ENCODE data around the gene DYNC1I1.

Gene DYNC1I1

GRCh38 chr7:95897557-95898251 is 125.3 kb downstream of the DYNC1I1 start:
- Histone ChIP-seq H3K36me3 (ENCODE audit: insufficient read depth, insufficient read length, low read length) (no peaks in the 10 kb centered on the region), H3K9me3 (ENCODE audit: insufficient read depth, low read length) (no peaks in the 10 kb centered on the region), H3K4me1 (ENCODE audit: insufficient read depth, insufficient read length) (no peaks in the 10 kb centered on the region), H3K27me3 (ENCODE audit: insufficient read depth, insufficient read length) (no peaks in the 10 kb centered on the region), H3K4me3 (ENCODE audit: insufficient read length, low read depth) (no peak overlapping the region), H3K9ac (ENCODE audit: insufficient read length, low read depth) (no peak overlapping the region)
- no peak for TF ChIP-seq YY1 (IDR thresholded peaks at IDR 0.05; ENCODE audit: insufficient read depth, insufficient read length)
- no peak for DNase-seq (ENCODE audit: low read depth, low spot score)

DNA sequence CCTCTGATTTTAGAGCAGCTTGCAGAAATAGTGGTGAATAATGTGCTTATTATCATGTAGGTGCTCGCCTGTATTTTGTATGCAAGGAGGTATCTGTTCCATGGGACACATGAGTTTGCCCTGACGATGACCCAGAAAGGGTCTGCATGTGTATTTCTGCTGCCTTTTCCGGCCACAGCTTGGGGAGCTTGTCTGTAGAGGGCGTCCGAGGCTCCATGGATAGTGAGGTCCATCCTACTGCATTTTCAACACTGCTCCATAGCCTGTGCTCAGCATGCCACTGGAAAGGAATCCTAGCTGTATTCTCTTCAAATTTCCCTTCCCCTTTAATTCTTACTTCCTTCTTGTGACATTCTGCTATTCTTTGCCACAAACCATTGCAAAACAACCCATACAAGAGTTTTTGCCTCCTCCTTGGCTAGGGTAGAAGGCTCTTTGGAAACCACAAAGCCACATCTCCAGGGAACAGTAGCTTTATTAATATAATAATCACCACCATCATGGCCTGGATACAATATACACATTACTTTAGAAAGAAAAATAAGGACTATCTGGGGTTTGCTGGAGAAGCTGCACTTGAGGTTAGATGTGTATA is 127.7 kb downstream of the DYNC1I1 start:
- Histone ChIP-seq H3K4me1 (ENCODE audit: insufficient read depth, insufficient read length) (no peaks in the 10 kb centered on the region), H3K9me3 (ENCODE audit: insufficient read depth, low read length) (no peaks in the 10 kb centered on the region), H3K36me3 (ENCODE audit: insufficient read depth, insufficient read length, low read length) (no peaks in the 10 kb centered on the region), H3K9ac (ENCODE audit: insufficient read length, low read depth) (no peak overlapping the region), H3K4me3 (ENCODE audit: insufficient read length, low read depth) (no peak overlapping the region), H3K27me3 (ENCODE audit: insufficient read depth, insufficient read length) (no peaks in the 10 kb centered on the region)
- no peak for TF ChIP-seq SUZ12 (IDR thresholded peaks at IDR 0.05; ENCODE audit: extremely low read depth, insufficient read depth, insufficient read length)
- no peak for TF ChIP-seq YY1 (IDR thresholded peaks at IDR 0.05; ENCODE audit: insufficient read depth, insufficient read length)
- TF ChIP-seq ZNF274 (IDR thresholded peaks at IDR 0.05; ENCODE audit: low read depth, low read length) = no peak
- DNase-seq (ENCODE audit: low read depth, low spot score) = no peak

GRCh38 chr7:95901006-95901405 is 128.7 kb downstream of the DYNC1I1 start:
- TF ChIP-seq ZNF274 (IDR thresholded peaks at IDR 0.05; ENCODE audit: low read depth, low read length) = no peak
- no peak for TF ChIP-seq YY1 (IDR thresholded peaks at IDR 0.05; ENCODE audit: insufficient read depth, insufficient read length)
- no peak for TF ChIP-seq SUZ12 (IDR thresholded peaks at IDR 0.05; ENCODE audit: extremely low read depth, insufficient read depth, insufficient read length)
- H3K36me3 ChIP-seq (ENCODE audit: insufficient read depth, insufficient read length, low read length) = no peaks in the 10 kb centered on the region
- no peaks in the 10 kb centered on the region for H3K4me1 ChIP-seq (ENCODE audit: insufficient read depth, insufficient read length)
- no peaks in the 10 kb centered on the region for H3K27me3 ChIP-seq (ENCODE audit: insufficient read depth, insufficient read length)
- no peak for DNase-seq (ENCODE audit: low read depth, low spot score)
- no peak overlapping the region for H3K9ac ChIP-seq (ENCODE audit: insufficient read length, low read depth)
- no peak overlapping the region for H3K4me3 ChIP-seq (ENCODE audit: insufficient read length, low read depth)
- H3K9me3 ChIP-seq (ENCODE audit: insufficient read depth, low read length) = no peaks in the 10 kb centered on the region

DNA sequence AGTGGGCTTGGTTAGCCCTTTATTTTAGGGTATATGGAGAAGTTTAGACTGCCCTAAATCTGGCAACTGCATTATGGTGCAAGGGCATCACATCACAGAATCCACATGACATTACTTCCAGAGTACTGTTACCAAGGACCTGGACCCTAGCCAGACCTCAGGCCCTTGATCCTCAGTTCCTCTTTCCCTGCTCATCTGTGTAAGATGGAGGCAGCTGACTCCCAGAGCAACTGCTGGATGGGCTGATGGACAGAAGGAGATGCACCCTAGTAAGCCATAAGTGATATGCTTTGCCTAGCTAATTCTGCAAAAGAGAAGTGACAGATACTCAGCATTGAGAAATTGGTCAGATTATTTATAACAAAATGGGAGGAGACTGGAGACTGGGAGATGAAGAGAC is 131.7 kb downstream of the DYNC1I1 start:
- H3K9me3 ChIP-seq (ENCODE audit: insufficient read depth, low read length) = no peaks in the 10 kb centered on the region
- no peak for DNase-seq (ENCODE audit: low read depth, low spot score)
- TF ChIP-seq SUZ12 (IDR thresholded peaks at IDR 0.05; ENCODE audit: extremely low read depth, insufficient read depth, insufficient read length) (no peak), YY1 (IDR thresholded peaks at IDR 0.05; ENCODE audit: insufficient read depth, insufficient read length) (no peak), ZNF274 (IDR thresholded peaks at IDR 0.05; ENCODE audit: low read depth, low read length) (no peak)
- H3K4me1 ChIP-seq (ENCODE audit: insufficient read depth, insufficient read length) = no peaks in the 10 kb centered on the region
- no peak overlapping the region for H3K9ac ChIP-seq (ENCODE audit: insufficient read length, low read depth)
- H3K27me3 ChIP-seq (ENCODE audit: insufficient read depth, insufficient read length) = no peaks in the 10 kb centered on the region
- H3K4me3 ChIP-seq (ENCODE audit: insufficient read length, low read depth) = no peak overlapping the region
- H3K36me3 ChIP-seq (ENCODE audit: insufficient read depth, insufficient read length, low read length) = no peaks in the 10 kb centered on the region

- no peaks in the 10 kb centered on the region for H3K9me3 ChIP-seq (ENCODE audit: insufficient read depth, low read length)
- DNase-seq (ENCODE audit: low read depth, low spot score) = no peak
- TF ChIP-seq YY1 (IDR thresholded peaks at IDR 0.05; ENCODE audit: insufficient read depth, insufficient read length) (no peak), SUZ12 (IDR thresholded peaks at IDR 0.05; ENCODE audit: extremely low read depth, insufficient read depth, insufficient read length) (no peak), ZNF274 (IDR thresholded peaks at IDR 0.05; ENCODE audit: low read depth, low read length) (no peak)
- no peak overlapping the region for H3K4me3 ChIP-seq (ENCODE audit: insufficient read length, low read depth)
- H3K4me1 ChIP-seq (ENCODE audit: insufficient read depth, insufficient read length) = no peaks in the 10 kb centered on the region
- no peaks in the 10 kb centered on the region for H3K36me3 ChIP-seq (ENCODE audit: insufficient read depth, insufficient read length, low read length)
- no peak overlapping the region for H3K9ac ChIP-seq (ENCODE audit: insufficient read length, low read depth)
- H3K27me3 ChIP-seq (ENCODE audit: insufficient read depth, insufficient read length) = no peaks in the 10 kb centered on the region
Measured at GRCh38 chr7:95905167-95905566, 132.8 kb downstream of the DYNC1I1 start.

GRCh38 chr7:95906851-95907250 is 134.5 kb downstream of the DYNC1I1 start:
- no peak overlapping the region for H3K4me3 ChIP-seq (ENCODE audit: insufficient read length, low read depth)
- H3K4me1 ChIP-seq (ENCODE audit: insufficient read depth, insufficient read length) = no peaks in the 10 kb centered on the region
- H3K36me3 ChIP-seq (ENCODE audit: insufficient read depth, insufficient read length, low read length) = no peaks in the 10 kb centered on the region
- no peak overlapping the region for H3K9ac ChIP-seq (ENCODE audit: insufficient read length, low read depth)
- DNase-seq (ENCODE audit: low read depth, low spot score) = no peak
- TF ChIP-seq YY1 (IDR thresholded peaks at IDR 0.05; ENCODE audit: insufficient read depth, insufficient read length) (no peak), SUZ12 (IDR thresholded peaks at IDR 0.05; ENCODE audit: extremely low read depth, insufficient read depth, insufficient read length) (no peak), ZNF274 (IDR thresholded peaks at IDR 0.05; ENCODE audit: low read depth, low read length) (no peak)
- no peaks in the 10 kb centered on the region for H3K9me3 ChIP-seq (ENCODE audit: insufficient read depth, low read length)
- H3K27me3 ChIP-seq (ENCODE audit: insufficient read depth, insufficient read length) = no peaks in the 10 kb centered on the region

DNA sequence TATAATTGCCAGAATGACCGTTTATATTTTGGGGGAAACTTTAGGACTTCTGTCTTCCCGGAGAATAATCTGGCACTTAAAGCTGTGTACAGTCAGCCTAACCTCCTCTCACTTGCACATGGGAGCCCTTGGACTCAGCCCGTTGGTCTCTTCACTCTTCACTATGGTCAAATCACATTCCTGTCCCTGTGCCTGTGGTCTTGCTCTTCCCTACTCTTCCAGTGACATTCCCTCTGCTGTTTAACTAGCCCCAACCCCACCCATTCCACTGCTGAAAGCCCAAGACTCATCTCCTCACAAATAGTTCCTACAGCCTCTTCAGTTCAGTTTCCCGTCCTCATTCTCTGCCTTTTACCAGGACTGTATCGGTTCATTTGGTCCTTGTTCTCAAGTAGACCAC is 135.0 kb downstream of the DYNC1I1 start:
- Histone ChIP-seq H3K4me3 (ENCODE audit: insufficient read length, low read depth) (no peak overlapping the region), H3K4me1 (ENCODE audit: insufficient read depth, insufficient read length) (no peaks in the 10 kb centered on the region), H3K9ac (ENCODE audit: insufficient read length, low read depth) (no peak overlapping the region), H3K27me3 (ENCODE audit: insufficient read depth, insufficient read length) (no peaks in the 10 kb centered on the region), H3K36me3 (ENCODE audit: insufficient read depth, insufficient read length, low read length) (no peaks in the 10 kb centered on the region), H3K9me3 (ENCODE audit: insufficient read depth, low read length) (no peaks in the 10 kb centered on the region)
- no peak for DNase-seq (ENCODE audit: low read depth, low spot score)
- no peak for TF ChIP-seq ZNF274 (IDR thresholded peaks at IDR 0.05; ENCODE audit: low read depth, low read length)
- no peak for TF ChIP-seq SUZ12 (IDR thresholded peaks at IDR 0.05; ENCODE audit: extremely low read depth, insufficient read depth, insufficient read length)
- no peak for TF ChIP-seq YY1 (IDR thresholded peaks at IDR 0.05; ENCODE audit: insufficient read depth, insufficient read length)
